Activated T-helper 1 cell treated with Interleukin-2 at 50 U/mL for 16 hours (primary cell): ENCODE results near the gene UBD.

Experiments used
- DNase-seq: peaks from one replicate; pipeline ENCODE4 v3.0.0-alpha.2; 2020; ENCODE audit warnings: low read depth

Gene UBD

GRCh38 chr6:29521006-29521680 lies 38.4 kb downstream of the UBD start:
- no peak for DNase-seq

GRCh38 chr6:29520232-29520631 lies 39.3 kb downstream of the UBD start:
- DNase-seq, result no peak

- DNase-seq, result no peak
These were observed 40.1 kb downstream of the UBD start for GRCh38 chr6:29519291-29520010.

DNA sequence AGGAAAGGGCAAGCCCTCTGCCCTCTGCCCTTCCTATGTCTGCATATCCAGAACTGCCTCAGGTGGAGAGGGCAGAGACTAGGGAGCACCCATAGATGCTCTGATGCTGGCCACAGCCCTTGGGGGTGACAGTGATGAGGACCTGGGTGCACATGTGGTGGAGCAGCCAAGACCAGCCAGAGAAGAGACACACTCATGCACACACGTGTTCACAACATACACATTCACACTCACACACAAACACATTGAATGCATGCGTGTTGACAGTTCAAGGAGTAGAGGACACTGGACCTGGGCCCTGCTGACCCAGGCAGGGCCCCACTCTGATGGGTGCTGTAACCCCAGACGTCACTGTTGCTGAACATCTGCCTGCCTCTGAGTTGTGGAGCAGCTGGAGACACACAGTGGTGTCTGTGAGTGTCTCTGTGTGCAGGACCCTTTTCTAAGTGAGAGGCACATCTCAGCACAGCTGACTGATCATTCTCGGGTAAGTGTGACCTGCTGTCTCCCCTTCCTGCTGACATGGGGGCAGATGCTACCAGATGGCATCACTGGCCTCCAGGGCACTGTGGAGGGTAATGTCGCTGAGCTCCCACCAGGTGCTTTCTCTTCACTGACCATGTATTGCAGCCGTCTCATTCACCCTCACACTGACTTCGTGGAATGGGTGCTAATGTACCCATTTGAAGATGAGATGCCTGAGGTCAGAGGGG lies 41.6 kb downstream of the UBD start:
- no peak for DNase-seq

GRCh38 chr6:29517245-29517644 lies 42.3 kb downstream of the UBD start:
- no peak for DNase-seq

DNA sequence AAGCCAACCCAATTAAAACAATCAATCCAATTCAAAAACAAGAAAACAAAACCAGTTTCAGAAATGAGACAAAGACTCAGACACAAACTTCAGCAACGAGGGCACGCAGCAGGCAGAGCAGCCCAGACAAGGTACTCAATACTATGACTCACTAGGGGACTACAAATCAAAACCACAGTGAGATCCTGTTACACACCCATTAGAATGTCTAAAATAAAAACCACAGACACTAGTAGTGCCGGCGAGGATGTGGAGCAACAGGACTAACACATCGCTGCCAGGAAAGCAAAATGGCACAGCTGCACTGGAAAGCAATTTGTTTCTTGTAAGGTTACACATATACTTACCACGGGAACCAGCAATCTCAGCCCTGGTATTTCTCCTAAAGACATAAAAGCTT lies 43.4 kb downstream of the UBD start:
- DNase-seq, result no peak

GRCh38 chr6:29510746-29511300 lies 48.7 kb downstream of the UBD start:
- DNase-seq, result no peak

DNA sequence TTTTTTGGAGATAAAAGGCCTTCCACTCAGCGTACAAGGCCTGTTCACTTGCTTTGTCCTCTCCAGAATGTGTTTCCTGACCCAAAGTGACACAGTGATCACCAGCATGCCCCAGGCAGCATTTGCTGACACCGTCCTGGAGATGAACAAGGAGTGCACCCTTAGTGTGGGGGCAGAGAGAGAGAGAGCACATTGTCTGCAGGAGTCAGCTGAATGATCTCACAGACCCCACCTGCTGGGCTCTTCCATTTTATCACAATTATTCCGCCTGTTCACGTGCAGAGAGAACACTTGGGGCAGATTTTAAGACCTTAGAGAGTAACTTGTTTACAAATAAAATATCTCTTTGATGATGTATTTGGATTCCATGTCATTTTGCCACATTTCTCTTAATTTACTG lies 49.3 kb downstream of the UBD start:
- no peak for DNase-seq

GRCh38 chr6:29509711-29510110 lies 49.8 kb downstream of the UBD start:
- no peak for DNase-seq

GRCh38 chr6:29509239-29509638 lies 50.3 kb downstream of the UBD start:
- DNase-seq, result no peak

DNA sequence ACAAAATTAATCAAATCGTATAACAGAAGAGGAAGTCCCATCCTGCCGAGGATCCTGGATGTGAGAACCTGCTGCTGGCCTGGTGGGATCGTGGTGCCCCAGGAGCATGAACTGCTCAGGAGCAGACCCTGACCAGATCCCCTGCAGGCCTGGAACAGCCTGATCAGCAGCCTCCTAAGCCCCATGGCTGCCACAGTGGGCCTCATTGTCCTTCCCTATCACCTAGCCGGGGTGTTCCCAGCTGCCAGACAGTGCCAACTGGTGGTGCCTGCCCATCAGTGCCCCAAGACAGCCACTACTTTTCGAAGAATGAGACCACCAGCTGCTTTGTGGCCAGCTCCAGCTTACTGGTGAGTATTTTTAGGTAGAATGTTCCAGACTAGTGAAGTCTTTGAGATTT lies 52.2 kb downstream of the UBD start:
- no peak for DNase-seq

DNA sequence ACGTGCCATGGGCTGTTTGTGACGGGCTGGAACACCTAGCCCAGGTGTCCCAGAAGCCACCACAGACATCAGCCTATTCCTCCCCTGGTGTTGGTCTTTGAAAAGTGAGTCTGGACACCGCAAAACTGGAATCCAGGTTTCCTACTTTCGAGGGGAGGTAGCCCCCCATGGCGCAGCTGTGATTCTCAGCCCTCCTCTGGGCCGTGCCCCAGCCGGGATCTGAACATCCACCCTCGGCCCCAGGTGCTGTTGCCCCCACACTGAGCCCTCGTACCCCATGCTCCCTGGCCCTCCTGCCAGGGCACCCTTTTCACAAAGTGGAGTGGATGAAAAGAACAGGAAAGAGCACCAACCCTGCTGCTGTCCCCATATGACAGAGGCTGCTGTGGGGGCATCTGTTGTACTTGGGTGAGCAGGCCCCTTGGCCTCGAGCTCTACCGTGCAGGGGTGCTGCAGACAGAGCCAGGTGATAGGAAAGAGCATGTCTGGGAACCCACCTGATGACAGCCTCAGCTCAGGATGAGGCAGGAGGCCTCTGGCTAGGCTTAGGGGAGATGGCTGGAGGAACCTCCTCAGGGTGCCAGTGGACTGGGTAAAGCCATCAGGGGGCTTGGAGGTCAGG lies 53.0 kb downstream of the UBD start:
- no peak for DNase-seq

GRCh38 chr6:29505808-29506207 lies 53.7 kb downstream of the UBD start:
- no peak for DNase-seq
